NOMO-1 (cell line): ENCODE results near the gene TMEM94.
A peak's percentile ranks its signal among the peaks of the same experiment; 100 is the strongest.
"Not testable (repeated sequence)": the region's sequence is repeated elsewhere in the genome, so short reads cannot be mapped to it uniquely, and the experiment has no call there.

Experiments
- DNase-seq, 2 experiments: peaks; one replicate each; lab custom pipeline; 2025; ENCODE audit not compliant: unreplicated experiment in 2 of 2; lab: John Stamatoyannopoulos, UW

Gene TMEM94

GRCh38 chr17:75507733-75508719, 51.6 kb downstream of the TMEM94 start:
- no peak for DNase-seq

GRCh38 chr17:75508931-75509361, 52.5 kb downstream of the TMEM94 start:
- DNase-seq: no peak

GRCh38 chr17:75509528-75510258, 53.3 kb downstream of the TMEM94 start:
- no peak for DNase-seq

- no peak for DNase-seq
These were observed 54.8 kb downstream of the TMEM94 start for GRCh38 chr17:75511270-75511609.

GRCh38 chr17:75511610-75512575, 55.5 kb downstream of the TMEM94 start:
- DNase-seq: no peak

- no peak for DNase-seq
These were observed 56.6 kb downstream of the TMEM94 start for GRCh38 chr17:75512926-75513640.

- no peak for DNase-seq
These were observed 57.2 kb downstream of the TMEM94 start for GRCh38 chr17:75513641-75514000.

- no peak for DNase-seq
These were observed 58.0 kb downstream of the TMEM94 start for GRCh38 chr17:75514299-75514918.

GRCh38 chr17:75514919-75515495, 58.6 kb downstream of the TMEM94 start:
- no peak for DNase-seq

GRCh38 chr17:75515496-75516254, 59.2 kb downstream of the TMEM94 start, which contains the start of gene CASKIN2:
Gene CASKIN2 (minus strand): TSS chr17:75515537. CDS start chr17:75513804, 1,733 bp downstream.
- DNase-seq: peak; percentile 75 to 83

GRCh38 chr17:75516255-75516618, 59.8 kb downstream of the TMEM94 start, which contains the start of gene TSEN54:
Gene TSEN54 (plus strand): TSS chr17:75516528. CDS start chr17:75516561, 33 bp downstream.
- peak; percentile 77 to 94 for DNase-seq

GRCh38 chr17:75516619-75517296, 60.3 kb downstream of the TMEM94 start:
- DNase-seq: peak; percentile 21 to 40

- DNase-seq: peak in 1 of 2 experiments; percentile 40
These were observed 60.9 kb downstream of the TMEM94 start for GRCh38 chr17:75517297-75517865.

- DNase-seq: peak in 1 of 2 experiments; percentile 28
These were observed 61.8 kb downstream of the TMEM94 start for GRCh38 chr17:75518201-75518600.

GRCh38 chr17:75518983-75519537, 62.6 kb downstream of the TMEM94 start:
- no peak for DNase-seq

GRCh38 chr17:75520413-75520812, 64.0 kb downstream of the TMEM94 start:
- DNase-seq: not testable (repeated sequence)

GRCh38 chr17:75521290-75521689, 64.9 kb downstream of the TMEM94 start:
- no peak for DNase-seq
